GM21381 (cell line): ENCODE measurements around the gene IGSF21.

Source experiments
- ATAC-seq: cut with Tn5 transposase; IDR thresholded peaks from one replicate; pipeline ENCODE4 v1.9.1; 2021; ENCODE audit warnings: mild to moderate bottlenecking, moderate library complexity; ENCODE audit not compliant: unreplicated experiment

IGSF21 gene

GRCh38 chr1:18292531-18292930 is 184.9 kb downstream of the IGSF21 start:
- no peak for ATAC-seq

- ATAC-seq = no peak
Observed at GRCh38 chr1:18293291-18293690, 185.7 kb downstream of the IGSF21 start.

DNA sequence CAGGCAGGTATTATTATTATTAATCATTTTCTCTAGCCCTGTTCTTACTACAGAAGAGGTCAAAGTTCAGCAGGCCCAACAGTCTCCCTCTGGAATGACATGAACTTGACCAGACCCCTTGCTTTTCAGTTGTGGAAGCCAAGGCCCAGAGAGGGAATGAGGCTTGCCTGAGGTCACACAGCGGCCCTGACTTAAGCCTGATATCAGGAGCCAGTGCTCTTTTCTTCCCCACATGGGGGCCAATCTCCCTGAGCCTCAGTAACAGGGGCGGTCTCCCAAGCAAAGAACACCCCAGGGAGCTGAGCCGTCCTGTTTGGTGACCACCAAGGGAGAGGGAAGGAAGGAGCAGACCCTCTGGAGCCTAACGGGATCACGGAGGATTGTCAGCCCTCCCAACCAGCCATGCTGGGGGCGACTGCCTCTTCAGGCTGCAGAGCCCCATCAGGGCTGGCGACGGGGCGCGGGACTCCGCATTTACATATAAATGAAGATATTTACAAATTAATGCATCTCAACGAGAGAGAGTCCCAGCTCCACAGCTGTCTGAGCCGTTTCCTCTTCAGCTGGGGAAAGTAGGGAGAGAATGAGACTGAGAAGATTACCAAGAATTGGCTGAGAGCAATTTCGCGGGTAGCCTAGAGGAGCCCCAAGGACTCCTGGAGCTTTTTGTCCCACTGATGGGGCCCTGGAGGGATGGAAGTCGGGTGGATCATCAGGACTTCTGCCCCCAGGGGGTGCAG is 187.0 kb downstream of the IGSF21 start:
- ATAC-seq = no peak

DNA sequence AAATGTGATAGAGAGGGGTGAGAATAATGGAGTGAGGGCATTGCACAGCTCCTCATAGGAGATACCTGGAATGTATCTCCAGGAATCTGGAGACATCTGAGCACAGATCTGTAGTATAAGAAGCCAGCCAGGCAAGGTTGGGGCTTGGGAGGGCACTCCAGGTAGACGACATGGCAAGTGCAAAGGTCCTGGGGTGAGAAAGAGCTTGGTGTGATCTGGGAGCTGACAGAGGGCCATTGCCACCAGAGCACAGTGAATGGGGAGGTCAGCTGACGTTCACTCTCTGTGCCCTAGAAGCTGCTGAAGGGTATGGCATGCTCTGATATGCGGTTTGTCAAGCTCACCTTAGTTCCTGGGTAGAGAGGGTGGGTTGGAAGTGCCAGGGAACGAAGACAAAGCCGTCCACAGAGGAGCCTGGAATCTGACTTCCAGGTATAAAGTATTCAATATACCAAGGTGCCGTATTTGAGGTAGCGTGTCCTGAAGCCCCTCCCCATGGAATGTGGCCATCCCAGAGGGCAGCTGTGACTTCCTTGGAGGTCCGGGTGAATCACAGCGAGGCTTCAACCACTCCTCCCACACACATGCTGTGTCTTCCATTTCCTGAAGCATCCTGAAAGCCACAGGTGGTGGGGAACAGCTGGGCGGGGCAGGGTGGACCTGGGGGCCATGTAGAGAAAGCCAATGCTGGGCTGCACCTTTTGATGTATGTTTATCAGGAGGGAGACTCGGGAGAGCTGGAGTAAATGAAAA is 190.5 kb downstream of the IGSF21 start:
- ATAC-seq = no peak

DNA sequence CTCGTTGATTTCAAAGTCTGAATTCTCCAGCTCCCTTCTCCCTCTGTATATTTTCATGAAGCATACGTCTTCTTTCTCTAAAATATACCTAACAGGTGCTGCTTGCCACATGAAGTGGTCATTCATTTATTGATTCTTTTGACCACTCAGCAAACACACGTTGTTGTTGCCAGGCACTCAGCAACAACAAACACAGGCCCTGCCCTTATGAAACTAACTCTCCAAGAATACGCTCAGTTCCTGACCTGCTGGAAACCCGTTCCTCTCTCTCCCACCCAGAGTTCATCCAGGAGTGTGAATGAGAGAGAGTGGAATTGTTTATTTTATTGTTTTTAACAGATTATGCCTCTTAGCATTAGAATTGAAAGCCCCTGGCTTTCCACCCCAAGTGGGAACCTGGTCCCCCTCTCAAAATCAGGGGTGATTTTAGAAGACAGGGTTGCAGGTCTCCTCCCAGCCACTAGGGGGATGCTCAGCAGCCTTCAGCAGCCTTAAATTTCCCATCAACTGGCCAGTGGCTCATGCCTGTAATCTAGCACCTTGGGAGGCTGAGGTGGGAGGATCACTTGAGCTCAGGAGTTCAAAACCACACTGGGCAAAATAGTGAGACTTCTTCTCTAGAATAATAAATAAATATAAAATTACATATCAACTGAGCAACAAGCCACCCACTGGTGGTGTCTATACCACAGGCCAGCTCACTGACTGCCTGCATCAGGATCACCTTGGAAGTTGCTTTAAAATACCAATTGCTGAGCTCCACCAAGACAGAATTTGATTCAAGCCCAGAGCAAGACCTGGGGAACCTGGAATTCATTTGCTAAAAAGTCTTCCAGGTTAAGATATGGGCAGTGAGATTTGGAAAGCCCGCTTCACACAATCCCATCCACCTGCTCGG is 192.1 kb downstream of the IGSF21 start:
- no peak for ATAC-seq

DNA sequence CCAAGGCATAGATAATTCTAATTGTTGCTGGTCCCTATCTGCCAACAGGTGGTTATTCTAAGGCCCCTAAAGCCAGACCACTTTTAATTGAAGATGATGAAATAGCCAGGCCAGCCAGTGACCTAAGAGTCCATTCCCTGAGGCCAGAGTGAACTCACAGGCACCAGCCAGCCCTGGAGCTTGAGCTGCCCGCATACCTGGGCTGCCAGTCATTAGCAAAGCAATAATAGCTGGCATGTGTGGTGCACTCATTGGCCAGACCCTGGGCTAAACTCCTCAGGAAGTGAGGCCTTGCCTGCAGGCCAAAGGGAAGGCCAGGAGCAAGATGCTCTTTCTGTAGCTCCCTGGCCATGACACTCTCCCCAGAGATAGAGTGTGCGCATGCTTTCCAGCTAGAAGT is 192.8 kb downstream of the IGSF21 start:
- ATAC-seq = no peak

DNA sequence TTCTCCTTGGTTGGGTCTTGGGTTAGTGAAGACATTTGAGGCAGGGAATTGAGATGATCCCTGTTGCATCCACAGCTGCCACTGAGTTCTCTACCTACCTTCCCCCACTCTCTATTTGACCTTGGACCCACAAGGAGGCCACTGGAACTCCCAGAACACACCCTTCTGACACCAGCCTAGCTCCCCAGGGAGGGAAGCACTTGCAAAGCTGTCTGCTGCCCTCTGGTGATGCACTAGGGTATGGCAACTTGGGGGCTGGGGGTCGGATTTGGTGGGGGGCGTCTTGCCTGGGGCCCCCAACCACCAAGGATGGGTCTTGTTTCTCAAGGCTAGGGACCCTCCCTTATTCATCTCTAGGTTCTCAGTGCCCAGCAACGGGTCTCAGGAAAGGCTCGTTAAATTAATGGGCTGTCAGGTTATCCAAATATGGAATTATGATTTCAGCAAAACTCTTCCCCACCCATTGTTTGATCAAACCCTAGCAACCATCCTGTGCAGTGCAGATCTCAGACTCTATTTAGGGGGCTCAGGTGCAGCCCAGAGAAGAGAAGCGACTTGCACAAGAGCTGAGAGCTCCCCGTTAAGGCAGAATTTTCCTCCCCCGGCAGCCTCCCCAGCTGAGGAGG is 195.3 kb downstream of the IGSF21 start:
- no peak for ATAC-seq

DNA sequence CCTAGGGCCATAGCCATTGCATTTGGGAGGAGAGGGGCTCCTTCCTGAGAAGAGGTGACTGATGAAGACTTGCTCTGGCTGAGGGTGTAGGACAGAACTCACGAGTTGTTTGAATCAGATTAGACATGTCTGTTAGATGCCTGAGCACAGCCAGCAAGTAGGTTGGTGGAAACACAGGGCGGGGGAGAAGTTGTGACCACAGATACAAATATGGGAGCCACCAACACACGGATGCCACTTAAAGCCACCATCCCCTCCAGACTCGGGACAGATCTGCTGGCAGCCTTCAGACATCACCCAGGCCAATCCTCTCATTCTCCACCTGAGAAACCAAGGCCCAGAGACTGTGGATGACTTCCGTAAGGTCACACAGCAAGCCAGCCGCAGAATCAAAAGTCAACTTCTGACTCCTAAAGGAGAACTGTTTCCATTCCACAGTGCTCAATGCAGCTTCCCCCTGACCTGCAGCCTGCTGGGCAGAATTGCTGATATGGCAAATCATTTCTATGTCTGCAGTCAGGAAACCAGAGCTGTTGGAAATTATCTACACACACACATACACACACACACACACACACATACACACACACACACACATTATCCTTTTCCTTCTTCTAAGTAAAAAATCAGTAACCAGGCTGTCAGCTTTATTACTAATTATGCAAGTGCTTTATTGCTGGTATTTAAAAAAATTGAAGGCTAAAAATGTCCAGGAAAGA is 196.7 kb downstream of the IGSF21 start:
- no peak for ATAC-seq

DNA sequence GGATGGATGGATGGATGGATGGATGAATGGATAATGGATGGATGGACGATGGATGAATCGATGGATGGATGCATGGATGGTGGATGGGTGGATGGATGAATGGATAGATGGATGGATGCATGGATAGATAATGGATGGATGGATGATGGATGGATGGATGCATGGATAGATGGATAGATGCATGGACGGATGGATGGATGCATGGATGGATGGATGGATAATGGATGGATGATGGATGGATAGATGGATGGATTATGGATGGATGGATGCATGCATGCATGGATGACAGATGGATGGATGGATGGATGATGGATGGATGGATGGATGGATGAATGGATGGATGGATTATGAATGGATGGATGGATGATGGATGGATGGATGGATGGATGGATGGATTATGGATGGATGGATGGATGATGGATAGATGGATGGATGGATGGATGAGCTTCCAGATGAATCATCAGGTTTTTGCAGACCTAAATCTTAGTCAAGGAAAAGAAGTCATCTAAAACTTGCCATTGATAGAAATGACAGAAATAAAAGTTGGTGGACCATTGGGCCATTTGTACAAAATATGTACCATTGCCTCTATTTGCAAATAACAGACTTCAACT is 197.7 kb downstream of the IGSF21 start:
- no peak for ATAC-seq

DNA sequence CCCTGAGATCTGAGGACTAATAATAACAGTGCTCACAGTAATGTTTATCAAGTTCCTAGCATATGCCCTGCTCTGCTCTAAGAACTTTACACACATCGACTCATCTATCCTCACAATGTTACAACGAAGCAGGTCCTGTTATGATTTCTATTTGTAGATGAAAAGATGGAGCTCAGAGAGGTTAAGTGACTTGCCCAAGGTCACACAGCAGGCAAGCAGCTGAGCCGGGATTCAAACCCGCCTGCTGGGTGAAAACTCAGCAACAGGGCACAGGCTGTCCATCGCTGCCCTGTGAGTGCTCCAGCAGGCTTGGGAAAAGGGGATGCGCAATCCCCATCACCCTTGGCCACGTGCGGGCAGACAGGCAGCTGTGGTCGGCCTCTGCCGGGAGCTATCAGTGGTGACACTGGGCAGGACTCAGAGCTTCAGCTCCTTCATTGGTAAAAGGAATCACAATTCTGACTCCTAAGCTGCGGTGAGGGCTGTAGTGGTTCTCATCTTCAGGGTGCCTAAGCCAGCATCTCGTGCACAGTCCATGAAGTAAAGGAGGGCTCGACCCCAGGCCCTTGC is 199.8 kb downstream of the IGSF21 start:
- no peak for ATAC-seq

DNA sequence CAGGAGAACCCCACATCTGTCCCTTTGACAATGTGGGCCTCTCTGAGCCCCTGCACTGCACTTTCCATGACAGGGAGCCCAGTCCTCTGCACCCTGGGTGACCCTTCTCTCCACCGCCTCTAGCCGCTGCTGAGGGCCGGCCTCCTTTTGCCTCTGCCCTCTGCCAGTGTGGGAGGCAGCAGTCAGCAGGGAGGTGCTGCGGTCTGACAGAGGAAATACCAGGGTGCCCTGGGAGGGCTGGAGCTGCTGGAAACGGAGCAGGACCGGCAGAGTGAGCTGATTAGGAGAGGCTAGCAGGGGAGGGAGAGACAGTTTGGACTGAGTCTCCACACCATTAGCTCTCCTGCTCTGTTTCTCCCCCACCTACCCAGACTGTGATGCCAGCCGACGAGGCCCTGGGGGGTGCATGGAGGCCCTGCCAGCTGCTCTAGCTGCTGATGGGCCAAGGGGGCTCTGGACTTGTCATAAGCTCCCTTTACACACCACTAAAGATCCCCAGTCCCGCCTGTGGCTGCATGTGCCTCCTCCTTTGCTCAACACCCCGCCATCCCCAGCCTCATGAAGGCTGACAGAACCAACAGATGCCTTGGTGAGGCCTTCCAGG is 202.1 kb downstream of the IGSF21 start:
- no peak for ATAC-seq

DNA sequence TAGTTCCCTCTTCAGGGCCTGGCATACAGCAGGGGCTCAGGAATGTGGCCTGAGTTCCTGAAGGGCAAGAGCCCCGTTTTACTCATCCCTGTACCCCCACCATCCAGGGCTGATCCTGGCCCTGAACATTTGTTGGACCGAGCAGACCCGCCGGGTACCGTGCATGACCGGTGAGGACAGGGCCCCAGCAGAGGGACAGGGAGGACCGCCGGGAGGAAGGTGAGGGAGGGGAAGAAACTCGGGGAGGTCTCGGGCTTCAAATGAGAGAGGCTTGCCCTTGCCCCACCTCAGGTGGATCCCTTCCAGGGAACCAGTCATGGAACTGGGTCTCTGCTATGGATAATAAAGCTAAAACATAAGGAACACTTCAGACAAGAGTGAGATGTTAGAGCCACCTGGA is 205.4 kb downstream of the IGSF21 start:
- no peak for ATAC-seq

DNA sequence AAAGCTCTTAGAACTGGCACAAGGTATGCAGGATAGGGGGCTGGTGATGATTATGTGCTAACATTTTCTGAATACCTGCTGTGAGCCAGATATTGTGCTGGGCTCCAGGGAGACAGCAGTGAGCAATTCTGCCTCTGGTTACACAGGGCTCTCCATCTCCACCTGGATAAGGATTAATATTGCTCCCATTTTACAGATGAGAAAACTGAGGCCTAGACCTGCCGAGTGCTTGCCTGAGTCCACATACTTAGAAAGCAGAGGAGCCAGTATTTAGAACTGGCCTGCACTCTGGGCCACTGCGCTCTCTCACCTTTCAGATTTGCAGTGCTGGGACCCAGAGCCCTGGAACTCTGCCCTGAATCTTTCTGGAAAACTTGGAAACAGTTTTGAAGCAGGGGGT is 205.9 kb downstream of the IGSF21 start:
- no peak for ATAC-seq

DNA sequence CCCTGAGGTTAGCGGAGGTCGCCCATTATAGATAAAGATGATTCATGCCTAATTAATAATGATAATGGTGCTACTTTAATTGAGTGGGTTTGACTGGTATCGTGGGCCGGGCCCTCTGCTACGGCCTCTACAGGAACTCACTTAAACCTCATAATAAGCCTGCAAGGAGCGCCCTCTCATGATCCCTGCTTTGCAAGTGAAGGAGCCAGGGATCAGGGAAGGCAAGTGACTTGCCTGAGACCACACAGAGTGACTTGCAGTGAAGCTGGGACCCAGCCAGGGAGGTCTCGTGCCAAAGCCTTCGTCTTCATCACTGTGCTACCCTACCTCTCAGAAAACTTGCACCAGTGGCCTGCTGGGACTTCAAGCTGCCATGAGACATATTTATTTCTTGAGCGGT is 206.8 kb downstream of the IGSF21 start:
- no peak for ATAC-seq

DNA sequence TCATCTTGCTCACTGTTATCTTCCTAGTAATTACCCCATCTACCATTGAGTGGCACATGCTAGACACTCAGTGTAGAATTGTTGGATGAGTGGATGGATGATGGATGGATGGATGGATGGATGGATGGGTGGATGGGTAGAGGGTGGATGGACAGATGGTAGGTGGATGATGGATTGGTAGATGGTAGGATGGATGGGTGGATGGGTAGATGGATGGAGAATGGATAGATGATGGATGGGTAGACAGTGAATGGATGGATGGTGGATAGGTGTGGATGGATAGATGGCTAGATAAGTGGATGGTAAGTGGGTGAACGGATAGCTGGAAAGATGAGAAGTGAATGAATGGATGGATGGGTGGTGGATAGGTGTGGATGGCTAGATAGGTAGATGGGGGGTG is 207.9 kb downstream of the IGSF21 start:
- no peak for ATAC-seq

DNA sequence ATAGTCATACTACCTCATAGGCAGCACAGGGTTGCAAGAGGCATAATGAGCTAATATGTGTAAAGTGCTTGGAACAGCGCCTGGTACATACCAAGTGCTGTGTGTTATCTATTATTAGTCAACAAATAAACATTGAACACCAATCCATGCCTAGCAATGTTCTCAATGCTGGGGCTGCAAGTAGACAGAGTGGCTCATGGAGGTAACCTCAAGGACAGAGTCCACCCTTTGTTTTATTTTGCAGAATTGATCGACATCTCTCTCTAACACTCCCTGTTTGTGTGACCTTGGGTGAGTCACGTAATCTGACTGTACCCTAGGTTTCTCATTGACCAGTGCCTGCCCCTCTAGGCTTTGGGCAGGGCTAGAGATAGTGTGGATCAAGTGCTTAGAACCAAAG is 209.2 kb downstream of the IGSF21 start:
- ATAC-seq = no peak

- ATAC-seq = no peak
Observed at GRCh38 chr1:18319099-18319498, 211.5 kb downstream of the IGSF21 start.

DNA sequence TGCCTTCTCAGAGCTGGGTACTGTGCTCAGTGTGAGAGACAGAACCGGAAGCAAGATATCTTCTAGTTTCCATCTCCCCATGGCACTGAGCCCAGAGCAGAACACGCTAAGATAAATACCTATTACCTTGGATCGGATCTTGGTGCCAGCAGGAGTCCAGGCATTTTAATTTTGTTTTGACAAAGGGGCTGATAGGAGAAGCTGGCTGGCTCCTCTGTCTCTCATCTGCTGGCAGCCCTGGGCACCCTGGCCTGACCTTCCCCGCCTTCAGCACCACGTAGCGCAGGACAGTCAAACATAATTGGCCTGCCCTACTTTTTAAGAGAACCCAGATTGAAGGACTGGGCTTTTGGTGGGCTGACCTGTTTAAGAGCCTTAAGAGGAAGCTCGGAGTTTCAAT is 212.5 kb downstream of the IGSF21 start:
- no peak for ATAC-seq

DNA sequence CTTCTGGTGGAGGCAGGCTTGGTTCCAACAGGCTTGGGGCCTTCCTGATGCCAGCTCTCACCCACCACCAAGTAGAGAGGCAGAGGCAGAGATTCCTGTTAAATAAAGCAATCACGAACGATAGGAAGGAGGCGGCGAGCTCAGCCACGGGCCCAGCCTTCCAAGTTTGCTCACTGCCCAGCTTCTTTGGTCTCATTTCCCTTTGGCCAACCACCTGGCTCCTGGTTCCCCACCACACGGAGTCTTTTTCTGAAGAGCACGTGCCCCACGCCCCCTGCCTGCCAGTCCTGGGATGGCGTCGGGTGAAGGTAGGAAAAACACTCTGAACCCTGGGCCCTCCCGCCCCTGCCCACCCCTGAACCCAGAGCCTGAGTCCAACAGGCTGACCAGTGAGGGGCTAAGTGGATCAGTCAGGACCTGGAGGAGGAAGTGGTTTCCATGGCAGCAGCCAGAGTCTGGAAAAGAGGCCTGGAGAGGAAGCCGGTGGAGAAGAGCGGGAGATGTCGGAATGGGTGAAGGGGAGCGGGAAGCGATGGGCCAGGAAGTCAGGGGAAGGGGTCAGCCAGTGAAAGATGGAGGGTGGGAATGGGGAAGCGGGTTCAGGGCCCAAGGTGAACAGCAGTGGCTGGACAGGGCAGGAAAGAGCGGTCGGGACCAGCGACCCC is 214.9 kb downstream of the IGSF21 start:
- ATAC-seq = no peak
